Measurements from ENCODE around the gene PCDH18. TPM values are rescaled to one million over a fixed set of nuclear protein-coding genes. Genes with fewer than 3 reads are reported as not detected.

The PCDH18 gene
- total and polyA plus RNA-seq, 10 of the 15 experiments (the other 5 are each of a cell fraction or from before 2014, with no cell fraction given): 0.46 to 1.4 (median 0.96) TPM

GRCh38 chr4:137471461-137471860 is 60.8 kb downstream of the PCDH18 start (continued):
- no peak for TF ChIP-seq E2F8 (IDR thresholded peaks at IDR 0.05; ENCODE audit: low read depth, partially characterized antibody)
- no peak for TF ChIP-seq RAD51 (IDR thresholded peaks at IDR 0.05)
- TF ChIP-seq TCF3 (IDR thresholded peaks at IDR 0.05; ENCODE audit: borderline replicate concordance, insufficient read depth, low read depth, low read length): no peak
- TF ChIP-seq NFIC (IDR thresholded peaks at IDR 0.05; ENCODE audit: low read depth, low read length): no peak
- TF ChIP-seq, protein P1, sequence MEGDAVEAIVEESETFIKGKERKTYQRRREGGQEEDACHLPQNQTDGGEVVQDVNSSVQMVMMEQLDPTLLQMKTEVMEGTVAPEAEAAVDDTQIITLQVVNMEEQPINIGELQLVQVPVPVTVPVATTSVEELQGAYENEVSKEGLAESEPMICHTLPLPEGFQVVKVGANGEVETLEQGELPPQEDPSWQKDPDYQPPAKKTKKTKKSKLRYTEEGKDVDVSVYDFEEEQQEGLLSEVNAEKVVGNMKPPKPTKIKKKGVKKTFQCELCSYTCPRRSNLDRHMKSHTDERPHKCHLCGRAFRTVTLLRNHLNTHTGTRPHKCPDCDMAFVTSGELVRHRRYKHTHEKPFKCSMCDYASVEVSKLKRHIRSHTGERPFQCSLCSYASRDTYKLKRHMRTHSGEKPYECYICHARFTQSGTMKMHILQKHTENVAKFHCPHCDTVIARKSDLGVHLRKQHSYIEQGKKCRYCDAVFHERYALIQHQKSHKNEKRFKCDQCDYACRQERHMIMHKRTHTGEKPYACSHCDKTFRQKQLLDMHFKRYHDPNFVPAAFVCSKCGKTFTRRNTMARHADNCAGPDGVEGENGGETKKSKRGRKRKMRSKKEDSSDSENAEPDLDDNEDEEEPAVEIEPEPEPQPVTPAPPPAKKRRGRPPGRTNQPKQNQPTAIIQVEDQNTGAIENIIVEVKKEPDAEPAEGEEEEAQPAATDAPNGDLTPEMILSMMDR (IDR thresholded peaks at IDR 0.05 in 2 of 3, conservative IDR thresholded peaks at IDR 0.05 in 1 of 3; ENCODE audit: control insufficient read depth in 2 of 3, extremely low read depth in 1 of 3, insufficient read depth in 1 of 3, low read depth in 3 of 3, low read length in 3 of 3): no peak
- TF ChIP-seq MEF2A (IDR thresholded peaks at IDR 0.05; ENCODE audit: insufficient read depth, low read depth, low read length): no peak
- TF ChIP-seq STAT1 (conservative IDR thresholded peaks at IDR 0.05): no peak

DNA sequence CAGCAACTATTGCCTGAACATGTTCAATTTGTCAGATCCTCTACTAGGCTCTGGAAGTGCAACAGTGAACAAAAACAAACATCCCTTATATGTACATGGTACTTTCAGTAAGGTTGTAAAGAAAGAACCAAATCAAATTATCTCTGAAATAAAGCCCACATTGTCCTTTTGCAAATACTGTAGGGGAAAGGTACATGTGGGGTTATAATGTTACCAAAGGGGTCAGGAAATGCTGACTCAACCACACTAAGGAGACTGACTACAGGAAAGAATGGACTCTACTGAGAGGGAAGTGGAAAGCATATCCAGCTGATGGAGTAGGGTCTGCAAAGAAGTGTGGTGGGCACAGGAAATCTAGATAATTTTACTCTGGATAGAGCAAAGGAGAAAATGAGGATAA is 61.5 kb downstream of the PCDH18 start:
- H3K9me3 ChIP-seq (replicated peaks; ENCODE audit: control insufficient read depth, insufficient read depth, low read length): no peaks in the 10 kb centered on the region
- FAIRE-seq (no peak), ATAC-seq (no peak), DNase-seq (ENCODE audit: low read depth, low spot score) (no peak)
- intact Hi-C loops (cut with micrococcal nuclease; ENCODE audit: unreplicated experiment) (no loop called here), in situ Hi-C loops (cut with MboI) (no loop called here)
- H3K4me3 ChIP-seq: no peak overlapping the region
- no TSS peak for BruUV-seq (replicated peaks)
- no peak overlapping the region for H3K4me2 ChIP-seq (ENCODE audit: control insufficient read depth, insufficient read depth)
- H3K79me2 ChIP-seq (ENCODE audit: control insufficient read depth, insufficient read depth, low read length): no peaks in the 10 kb centered on the region
- H3K27me3 ChIP-seq (replicated peaks in 1 of 2; ENCODE audit: control insufficient read depth in 2 of 2, insufficient read depth in 2 of 2, low read length in 1 of 2): no peaks in the 10 kb centered on the region
- ChIA-PET SMC1A (ENCODE audit: uncharacterized antibody, unreplicated experiment) (no interaction called here), CTCF (no interaction called here), RAD21 (ENCODE audit: unreplicated experiment) (no interaction called here), POLR2A (no interaction called here)
- no peaks in the 10 kb centered on the region for H4K20me1 ChIP-seq (ENCODE audit: control insufficient read depth, insufficient read depth)
- H3K36me3 ChIP-seq (ENCODE audit: control insufficient read depth in 2 of 2, insufficient read depth in 2 of 2, low read length in 1 of 2): no peaks in the 10 kb centered on the region
- no peak overlapping the region for H3K27ac ChIP-seq (ENCODE audit: control insufficient read depth, insufficient read depth)
- no peaks in the 10 kb centered on the region for H3K4me1 ChIP-seq (ENCODE audit: control insufficient read depth, insufficient read depth, low read length)
- no peak overlapping the region for H2AFZ ChIP-seq (ENCODE audit: control insufficient read depth, low read depth, low read length)
- H3K9ac ChIP-seq (ENCODE audit: control insufficient read depth, insufficient read depth, low read length): no peak overlapping the region
- no peak for TF ChIP-seq NKRF (conservative IDR thresholded peaks at IDR 0.05)
- no peak for TF ChIP-seq MTA2 (IDR thresholded peaks at IDR 0.05; ENCODE audit: low read depth)
- TF ChIP-seq ZNF687 (IDR thresholded peaks at IDR 0.05): no peak
- no peak for TF ChIP-seq KLF5 (IDR thresholded peaks at IDR 0.05; ENCODE audit: partially characterized antibody)
- no peak for TF ChIP-seq CREB1 (IDR thresholded peaks at IDR 0.05; ENCODE audit: low read depth)
